Lung (tissue), 11 donors: ENCODE data around the gene CCR5AS.

Source experiments
- ATAC-seq: fragments of 200-7000 bp; cut with Tn5 transposase; one replicate; pipeline ENCODE4 v1.9.1; 2020; ENCODE audit warnings: moderate number of reproducible peaks; ENCODE audit not compliant: insufficient read depth, low FRiP score
- DNase-seq, 3 donors: peaks; one replicate each; pipeline ENCODE4 v3.0.0-alpha.2; 2013 to 2017
- H3K27ac ChIP-seq, 2 donors: one replicate each; pipeline ENCODE4 v1.5.1; 2013; ENCODE audit warnings: mild to moderate bottlenecking in 2 of 2, moderate library complexity in 2 of 2, control low read depth in 1 of 2, inconsistent platforms in 1 of 2, low read depth in 1 of 2, low read length in 1 of 2
- H3K27me3 ChIP-seq, 3 donors: one replicate each; pipeline ENCODE4 v1.5.1; 2013; ENCODE audit warnings: low read length in 2 of 3; ENCODE audit not compliant: control insufficient read depth in 3 of 3, insufficient read depth in 3 of 3
- H3K36me3 ChIP-seq, 4 donors: one replicate each; pipeline ENCODE4 v1.5.1; 2013; ENCODE audit warnings: low read length in 4 of 4, mild to moderate bottlenecking in 1 of 4, moderate library complexity in 1 of 4; ENCODE audit not compliant: control insufficient read depth in 4 of 4, insufficient read depth in 4 of 4
- H3K4me1 ChIP-seq, 5 donors: one replicate each; pipeline ENCODE4 v1.5.1; 2013; ENCODE audit warnings: low read length in 5 of 5, mild to moderate bottlenecking in 2 of 5, moderate library complexity in 1 of 5; ENCODE audit not compliant: control insufficient read depth in 5 of 5, insufficient read depth in 5 of 5
- H3K4me3 ChIP-seq: one replicate; pipeline ENCODE4 v1.5.1; 2013; ENCODE audit warnings: mild to moderate bottlenecking, control low read depth, moderate library complexity
- H3K9ac ChIP-seq, 2 donors: one replicate each; pipeline ENCODE4 v1.5.1; 2013; ENCODE audit warnings: low read length in 2 of 2, control low read depth in 1 of 2; ENCODE audit not compliant: insufficient read depth in 1 of 2
- H3K9me3 ChIP-seq, 4 donors: one replicate each; pipeline ENCODE4 v1.5.1; 2013; ENCODE audit warnings: low read length in 3 of 4, mild to moderate bottlenecking in 1 of 4, moderate library complexity in 1 of 4; ENCODE audit not compliant: control insufficient read depth in 4 of 4, insufficient read depth in 3 of 4
- CTCF ChIP-seq: IDR thresholded peaks from 2 replicates; pipeline ENCODE4 v1.5.1; 2012; ENCODE audit warnings: mild to moderate bottlenecking; ENCODE audit errors: control extremely low read depth, extremely low read depth
- WGBS, 2 donors: extraction: QIAGEN DNeasy Blood & Tissue Kit; methylation state at CpG; one replicate each; pipeline ENCODE4 v1.1.7; 2013; 5-methylcytosine and 5-hydroxymethylcytosine counted together
- donor health status: control.
- donor health status: control.
- donor health status: Bipolar disorder and iron deficiency.
- donor health status: healthy.
- donor health status: DM: yes; HTN: yes; CAD: no.

Gene CCR5AS

GRCh38 chr3:46372492-46373359 is 34.1 kb downstream of the CCR5AS start:
- peak; percentile 28 to 70 (median 62) for DNase-seq
- 84 to 89% methylated on average over 9 of the region's 9 CpGs for WGBS, 2 donors
- Histone ChIP-seq H3K27me3 (no peaks in the 10 kb centered on the region), H3K36me3 (no peaks in the 10 kb centered on the region), H3K9ac (no peak overlapping the region), H3K27ac (no peak overlapping the region), H3K4me1 (peaks cover 0 to 28% (median 3%) of the 10 kb centered on the region in 5 donors), H3K4me3 (no peak overlapping the region), H3K9me3 (no peaks in the 10 kb centered on the region)
- peak; percentile 67 for ATAC-seq
- peak; percentile 55 for TF ChIP-seq CTCF

GRCh38 chr3:46371519-46372340 is 35.1 kb downstream of the CCR5AS start:
- Histone ChIP-seq H3K27ac (no peak overlapping the region), H3K9me3 (no peaks in the 10 kb centered on the region), H3K36me3 (no peaks in the 10 kb centered on the region), H3K4me3 (no peak overlapping the region), H3K9ac (no peak overlapping the region), H3K27me3 (no peaks in the 10 kb centered on the region), H3K4me1 (peaks cover 0 to 28% (median 3%) of the 10 kb centered on the region in 5 donors)
- no peak for ATAC-seq
- no peak for TF ChIP-seq CTCF
- 71 to 92% methylated on average over 10 of the region's 10 CpGs for WGBS, 2 donors
- no peak for DNase-seq

GRCh38 chr3:46370839-46371518 is 35.9 kb downstream of the CCR5AS start, which contains the start of gene CCR5:
Gene CCR5, plus strand, starts transcription at chr3:46370946. Its CDS starts 1,957 bp downstream, at chr3:46372903.
- Histone ChIP-seq H3K4me3 (no peak within 1 kb of the TSS), H3K27ac (peak within 1 kb of the TSS in 1 of 2 donors; percentile 26), H3K9ac (no peak within 1 kb of the TSS), H3K4me1 (peaks cover 0 to 28% (median 3%) of the 10 kb centered on the region in 5 donors), H3K9me3 (no peaks in the 10 kb centered on the region), H3K36me3 (no peaks in the 10 kb centered on the region), H3K27me3 (no peaks in the 10 kb centered on the region)
- no peak for ATAC-seq
- peak in 2 of 3 donors; percentile 31 to 64 for DNase-seq
- WGBS, 2 donors, result 19 to 25% methylated on average over 5 of the region's 5 CpGs
- no peak for TF ChIP-seq CTCF
